Measurements from ENCODE around the gene GRAMD4.

- TF ChIP-seq EZH2 (IDR thresholded peaks at IDR 0.05; ENCODE audit: insufficient read depth, poor library complexity, severe bottlenecking) (no peak), EZH2phosphoT487 (IDR thresholded peaks at IDR 0.05; ENCODE audit: insufficient read depth, low read depth) (no peak)
Observed at GRCh38 chr22:46610356-46610755, 9.8 kb upstream of the GRAMD4 start.
